K562 (cell line): Measurements from ENCODE around the gene OR4X2. TPM values are rescaled to one million over a fixed set of nuclear protein-coding genes. Genes with fewer than 3 reads are reported as not detected.

ENCODE experiments used
- ATAC-seq: fragments of 200-7000 bp; cut with Tn5 transposase; 3 replicates; pipeline ENCODE4 v1.9.1; 2020; ENCODE audit warnings: moderate library complexity
- Bru-seq: library from RNA; stranded (reverse); fragments of 400-500 nt; gene quantifications from one replicate; lab custom pipeline; 2021; lab: Mats Ljungman, UMichigan
- BruChase-seq, 2 experiments: library from RNA; stranded (reverse); fragments of 400-500 nt; gene quantifications; one replicate each; lab custom pipeline; 2021; lab: Mats Ljungman, UMichigan
- BruUV-seq: library from RNA; stranded (reverse); fragments of 400-500 nt; replicated peaks from 2 replicates; lab custom pipeline; 2021; lab: Mats Ljungman, UMichigan
- CTCF ChIA-PET: fragments of 300-600 bp; formaldehyde crosslinking; extraction: SDS; loops from one replicate; lab custom pipeline; 2021; ENCODE audit warnings: low intra/inter-chr PET ratio; lab: Yijun Ruan, JAX
- POLR2A ChIA-PET: fragments of 300-600, 350-650 bp; sonication (Branson Sonifier 250); formaldehyde crosslinking; extraction: SDS; loops from one replicate; lab custom pipeline; 2021; ENCODE audit warnings: antibody characterized with exemption, inconsistent platforms; lab: Yijun Ruan, JAX
- DNase-seq, 4 experiments: peaks; one replicate each; pipeline versions ENCODE4 v3.0.0 to v3.0.0-alpha.2; 2011 to 2018; ENCODE audit warnings: low spot score in 3 of 4, mixed read lengths in 3 of 4; ENCODE audit errors: extremely low read depth in 1 of 4
- FAIRE-seq: peaks from 2 replicates; lab custom pipeline; 2011; peaks lifted over from hg19 to GRCh38; lab: Jason Lieb, UNC
- H2AFZ ChIP-seq: 2 replicates; pipeline ENCODE4 v1.6.0; 2011; ENCODE audit warnings: low read depth, low read length, control low read depth, inconsistent platforms
- H3K27ac ChIP-seq: fragments of 200-600 bp; 3 replicates; pipeline ENCODE4 v1.8.0; 2011; ENCODE audit warnings: low read depth, mild to moderate bottlenecking, control low read depth, inconsistent platforms, low read length, moderate library complexity, mixed read lengths; ENCODE audit errors: extremely low read depth
- H3K27me3 ChIP-seq, 2 experiments: fragments of 300-600 bp in 1 of 2; 2 replicates in 1 of 2; 3 replicates in 1 of 2; pipeline versions ENCODE4 v1.6.0 to v1.8.0; 2011; ENCODE audit warnings: inconsistent platforms in 2 of 2, low read length in 2 of 2, mild to moderate bottlenecking in 1 of 2, mixed read lengths in 1 of 2, moderate library complexity in 1 of 2; ENCODE audit not compliant: control insufficient read depth in 2 of 2, insufficient read depth in 2 of 2
- H3K36me3 ChIP-seq: fragments of 300-600 bp; 3 replicates; pipeline ENCODE4 v1.8.0; 2011; ENCODE audit warnings: mild to moderate bottlenecking, low read length, inconsistent platforms; ENCODE audit not compliant: control insufficient read depth, insufficient read depth
- H3K4me1 ChIP-seq, 2 experiments: fragments of 200-600 bp in 1 of 2; replicated peaks in 1 of 2; 2 replicates in 1 of 2; 3 replicates in 1 of 2; pipeline versions ENCODE4 v1.5.1 to v1.8.0; 2011; ENCODE audit warnings: inconsistent platforms in 2 of 2, low read length in 2 of 2, mild to moderate bottlenecking in 1 of 2, mixed read lengths in 1 of 2, moderate library complexity in 1 of 2; ENCODE audit not compliant: control insufficient read depth in 2 of 2, insufficient read depth in 2 of 2
- H3K4me2 ChIP-seq: 2 replicates; pipeline ENCODE4 v1.6.1; 2011; ENCODE audit warnings: low read length, control low read depth, inconsistent platforms, mixed read lengths; ENCODE audit not compliant: insufficient read depth
- H3K4me3 ChIP-seq: fragments of 200-600 bp; sonication (generic), shearing (Covaris generic); 2 replicates; pipeline ENCODE4 v1.5.1; 2016; ENCODE audit warnings: control low read depth, inconsistent platforms
- H3K79me2 ChIP-seq: fragments of 200-600 bp; 3 replicates; pipeline ENCODE4 v1.8.0; 2011; ENCODE audit warnings: low read length, inconsistent platforms; ENCODE audit not compliant: control insufficient read depth, insufficient read depth
- H3K9ac ChIP-seq, 2 experiments: 2 replicates each; pipeline versions ENCODE4 v1.6.0 to v1.6.1; 2011; ENCODE audit warnings: low read depth in 2 of 2, low read length in 2 of 2, control low read depth in 1 of 2, inconsistent platforms in 1 of 2, mild to moderate bottlenecking in 1 of 2, mixed read lengths in 1 of 2; ENCODE audit not compliant: insufficient read depth in 1 of 2
- H3K9me1 ChIP-seq: one replicate; pipeline ENCODE4 v1.6.0; 2011; ENCODE audit warnings: inconsistent platforms, mild to moderate bottlenecking, low read length, moderate library complexity; ENCODE audit not compliant: control insufficient read depth, insufficient read depth
- H3K9me3 ChIP-seq: replicated peaks from 2 replicates; pipeline ENCODE4 v1.5.1; 2011; ENCODE audit warnings: low read depth, low read length, inconsistent platforms; ENCODE audit not compliant: control insufficient read depth, insufficient read depth
- H4K20me1 ChIP-seq: replicated peaks from 2 replicates; pipeline ENCODE4 v1.6.1; 2011; ENCODE audit warnings: low read length, inconsistent platforms, mixed read lengths; ENCODE audit not compliant: control insufficient read depth, insufficient read depth
- CEBPB ChIP-seq: fragments of 450-650 bp; IDR thresholded peaks from 2 replicates; pipeline ENCODE4 v1.6.1; 2016; ENCODE audit warnings: missing genetic modification characterization, missing compliant biosample characterization
- EP300 ChIP-seq: IDR thresholded peaks from 2 replicates; pipeline ENCODE4 v1.6.1; 2012; ENCODE audit warnings: low read length, improper control_type of control experiment
- MECOM ChIP-seq: fragments of 250-450 bp; sonication (Bioruptor Pico); IDR thresholded peaks from 2 replicates; pipeline ENCODE4 v1.8.0; 2022; ENCODE audit warnings: inconsistent platforms
- MTA2 ChIP-seq: fragments of 450-650 bp; IDR thresholded peaks from 2 replicates; pipeline ENCODE4 v1.6.1; 2016; ENCODE audit warnings: low read depth
- NFE2 ChIP-seq: IDR thresholded peaks from 2 replicates; pipeline ENCODE4 v1.6.1; 2014; ENCODE audit warnings: antibody characterized with exemption, low read depth
- PATZ1 ChIP-seq: fragments of 250-450 bp; sonication (Bioruptor Pico); IDR thresholded peaks from 2 replicates; pipeline ENCODE4 v1.5.0; 2020; ENCODE audit warnings: mild to moderate bottlenecking, borderline replicate concordance
- SOX6 ChIP-seq: fragments of 450-650 bp; IDR thresholded peaks from 2 replicates; pipeline ENCODE4 v1.6.1; 2014; ENCODE audit warnings: mild to moderate bottlenecking
- SRSF9 ChIP-seq: fragments of 200-400 bp; formaldehyde crosslinking; IDR thresholded peaks from 2 replicates; pipeline ENCODE4 v1.6.1; 2017; ENCODE audit warnings: low read depth, low read length, borderline replicate concordance
- STAT5B ChIP-seq: fragments of 250-450 bp; sonication (Bioruptor Pico); IDR thresholded peaks from 2 replicates; pipeline ENCODE4 v1.8.0; 2021; ENCODE audit warnings: mild to moderate bottlenecking, inconsistent platforms
- SUPT5H ChIP-seq: fragments of 450-650 bp; IDR thresholded peaks from 2 replicates; pipeline ENCODE4 v1.6.1; 2016
- XRCC5 ChIP-seq: fragments of 200-400 bp; formaldehyde crosslinking; IDR thresholded peaks from 2 replicates; pipeline ENCODE4 v1.6.1; 2017; ENCODE audit warnings: low read depth, mild to moderate bottlenecking, low read length
- in situ Hi-C: fragments of 300-500 bp; cut with MboI; formaldehyde crosslinking; loops from 4 replicates; pipeline ENCODE4 v1.15.0; 2018; ENCODE audit warnings: inconsistent platforms, mixed read lengths
- intact Hi-C: fragments of 100-400 bp; cut with micrococcal nuclease; formaldehyde crosslinking; loops from 2 replicates; pipeline ENCODE4 v1.14.2; 2022
- long read RNA-seq, 3 experiments: library from polyadenylated mRNA in 2 of 3; library from RNA in 1 of 3; unstranded in 2 of 3; stranded (forward) in 1 of 3; transcript quantifications; one replicate each; pipeline ENCODE4 v2.0.0, GENCODE V29; 2019 to 2022
- polyA minus RNA-seq, 3 experiments: library from RNA; depleted of rRNA, polyadenylated mRNA; stranded (reverse); fragments of >200 nt; gene quantifications; 2 replicates each; pipeline ENCODE4 v1.2.3, GENCODE V29; 2011
- polyA plus RNA-seq, 8 experiments: library from polyadenylated mRNA; depleted of rRNA in 4 of 8; stranded (reverse) in 5 of 8; unstranded in 3 of 8; fragments of >200 nt; fragmentation: Nextera tagmentation in 2 of 8; fragmentation: Illumina TruSeq in 1 of 8; extraction: Ambion mirVana in 2 of 8; extraction: Trizol in 1 of 8; gene quantifications; 2 replicates each; pipeline versions ENCODE4 v1.2.1 to v1.2.3, GENCODE V29; 2011 to 2014; ENCODE audit warnings: inconsistent platforms in 1 of 8, missing spikeins in 1 of 8
- total RNA-seq, 7 experiments: library from RNA; depleted of rRNA in 6 of 7; stranded (reverse); fragments of >200 nt in 6 of 7; fragmentation: Illumina TruSeq in 2 of 7; extraction: Trizol in 2 of 7; gene quantifications; 2 replicates each; pipeline versions ENCODE4 v1.2.1 to v1.2.3, GENCODE V29; 2011 to 2021; ENCODE audit warnings: low replicate concordance in 1 of 7
- TF ChIP-seq, protein P1 (sequence below): fragments of 450-650 bp; conservative IDR thresholded peaks from 2 replicates; pipeline ENCODE4 v1.6.1; 2016; ENCODE audit warnings: missing genetic modification characterization, low read depth, mild to moderate bottlenecking, missing compliant biosample characterization, moderate library complexity

OR4X2 gene
- total RNA-seq (2011; cell fraction: chromatin; rRNA removed; ENCODE audit: low replicate concordance): not detected in 2 replicates
- not detected in 2 replicates for total RNA-seq (2011; cell fraction: nucleolus; rRNA removed)
- total RNA-seq (2011; cell fraction: nucleoplasm; rRNA removed): not detected in 2 replicates
- total RNA-seq (2014; rRNA removed) (not detected in 2 replicates), total RNA-seq (2014; rRNA removed; fragmentation: Illumina TruSeq; extraction: Trizol) (not detected in 2 replicates), total RNA-seq (2015; rRNA removed; fragmentation: Illumina TruSeq; extraction: Trizol) (not detected in 2 replicates), total RNA-seq (2021) (not detected in 2 replicates), polyA plus RNA-seq (2011; rRNA removed) (not detected in 2 replicates), polyA plus RNA-seq (2014; fragmentation: Illumina TruSeq; extraction: Trizol) (not detected in 2 replicates), polyA plus RNA-seq (2014; fragmentation: Nextera tagmentation; extraction: Ambion mirVana) (not detected), polyA plus RNA-seq (2014; rRNA removed) (not detected in 2 replicates), polyA minus RNA-seq (2011; rRNA and poly(A)+ RNA removed) (not detected in 2 replicates), Bru-seq, nascent RNA (not detected), BruChase-seq, experiment 1, labeled RNA remaining after a 2-hour chase (not detected), BruChase-seq, experiment 2, labeled RNA remaining after a 6-hour chase (not detected)
- polyA plus RNA-seq (2011; cell fraction: cytosol; rRNA removed): not detected in 2 replicates
- polyA plus RNA-seq (2011; cell fraction: nucleus; rRNA removed): not detected in 2 replicates
- polyA plus RNA-seq (2012): not detected in 2 replicates
- polyA minus RNA-seq (2011; cell fraction: cytosol; rRNA and poly(A)+ RNA removed): not detected in 2 replicates
- polyA minus RNA-seq (2011; cell fraction: nucleus; rRNA and poly(A)+ RNA removed): not detected in 2 replicates
- long read RNA-seq, experiment 1: 0 reads
- long read RNA-seq, experiment 2: 0 reads
- long read RNA-seq, experiment 3: 0 reads

- Histone ChIP-seq H3K9me3 (0 out of 2 replicates have a peak, but pooled peaks cover 3% of the 10 kb centered on the region), H4K20me1 (no peaks in the 10 kb centered on the region), H3K27ac (no peak within 1 kb of the TSS), H2AFZ (no peak within 1 kb of the TSS), H3K79me2 (no peaks in the 10 kb centered on the region), H3K27me3 (no peaks in the 10 kb centered on the region), H3K4me3 (no peak within 1 kb of the TSS), H3K36me3 (no peaks in the 10 kb centered on the region), H3K4me1 (no peaks in the 10 kb centered on the region), H3K9ac (no peak within 1 kb of the TSS), H3K4me2 (no peak within 1 kb of the TSS), H3K9me1 (no peaks in the 10 kb centered on the region)
- no peak for FAIRE-seq
- no peak for ATAC-seq
- DNase-seq: no peak
- intact Hi-C loops: no loop called here
- POLR2A ChIA-PET: interaction anchor here (1.5 kb wide), 1 partner anchor 13 kb away, joined by 5 read pairs; no protein-coding TSS in a partner anchor
- BruUV-seq: no TSS peak
- CTCF ChIA-PET: no interaction called here
- in situ Hi-C loops: no loop called here
- no peak for TF ChIP-seq STAT5B (CRISPR knock-in tag)
- TF ChIP-seq PATZ1: no peak
- TF ChIP-seq XRCC5: no peak
- TF ChIP-seq CEBPB (tag): no peak
- TF ChIP-seq NFE2: no peak
- TF ChIP-seq MECOM: no peak
- no peak for TF ChIP-seq SUPT5H
- no peak for TF ChIP-seq EP300
- TF ChIP-seq SRSF9: no peak
- no peak for TF ChIP-seq MTA2
- TF ChIP-seq, protein P1, sequence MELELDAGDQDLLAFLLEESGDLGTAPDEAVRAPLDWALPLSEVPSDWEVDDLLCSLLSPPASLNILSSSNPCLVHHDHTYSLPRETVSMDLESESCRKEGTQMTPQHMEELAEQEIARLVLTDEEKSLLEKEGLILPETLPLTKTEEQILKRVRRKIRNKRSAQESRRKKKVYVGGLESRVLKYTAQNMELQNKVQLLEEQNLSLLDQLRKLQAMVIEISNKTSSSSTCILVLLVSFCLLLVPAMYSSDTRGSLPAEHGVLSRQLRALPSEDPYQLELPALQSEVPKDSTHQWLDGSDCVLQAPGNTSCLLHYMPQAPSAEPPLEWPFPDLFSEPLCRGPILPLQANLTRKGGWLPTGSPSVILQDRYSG (tag): no peak
- TF ChIP-seq SOX6: no peak
These were observed at the start of gene OR4X2 for GRCh38 chr11:48244804-48245203. Gene OR4X2 (plus strand): TSS chr11:48245104. CDS start chr11:48245104, 0 bp downstream.
